ENCODE data around the gene ZNF786.
A peak's percentile ranks its signal among the peaks of the same experiment; 100 is the strongest.
"Not testable (repeated sequence)": the region's sequence is repeated elsewhere in the genome, so short reads cannot be mapped to it uniquely, and the experiment has no call there.

ZNF786 gene

GRCh38 chr7:149077594-149077993 lies 12.9 kb downstream of the ZNF786 start:
- no peak for DNase-seq

- DNase-seq, result no peak
Observed at GRCh38 chr7:149075286-149075685, 15.2 kb downstream of the ZNF786 start.

DNA sequence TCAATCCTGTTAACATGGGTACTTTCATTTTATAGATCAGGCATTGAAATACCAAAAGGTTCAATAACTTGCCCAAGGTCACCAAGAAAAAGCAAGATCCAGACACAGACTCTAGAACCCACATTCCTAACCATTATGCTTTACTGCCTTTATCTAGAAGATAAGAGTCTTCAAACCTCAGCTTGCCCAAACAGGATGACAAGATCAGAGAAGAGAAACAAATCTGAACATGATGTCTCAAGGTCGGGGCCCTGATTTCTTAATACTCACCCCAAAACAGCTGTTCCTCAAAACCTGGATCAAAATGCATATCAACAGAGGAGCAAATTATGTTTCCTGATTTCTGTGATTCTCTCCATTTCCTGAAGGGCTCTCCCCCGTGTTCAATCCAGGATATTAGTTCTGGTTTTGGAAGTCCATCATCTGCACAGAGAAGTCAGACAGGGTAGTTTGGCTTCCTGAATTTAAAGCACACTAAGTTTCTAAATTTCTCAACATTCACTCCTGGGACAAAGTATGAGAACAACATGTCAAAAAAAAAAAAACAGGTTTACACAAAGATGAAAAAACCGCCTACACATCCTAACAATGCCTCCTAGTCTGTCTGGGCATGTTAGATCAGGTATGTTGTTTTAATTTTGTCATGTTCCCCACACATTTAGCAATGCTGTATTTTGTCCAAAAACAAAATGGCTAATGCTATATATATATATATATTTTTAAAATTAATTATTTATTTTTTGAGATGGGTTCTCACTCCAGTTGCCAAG lies 16.2 kb downstream of the ZNF786 start:
- DNase-seq, result no peak

GRCh38 chr7:149072438-149072775 lies 18.1 kb downstream of the ZNF786 start:
- DNase-seq, result no peak

DNA sequence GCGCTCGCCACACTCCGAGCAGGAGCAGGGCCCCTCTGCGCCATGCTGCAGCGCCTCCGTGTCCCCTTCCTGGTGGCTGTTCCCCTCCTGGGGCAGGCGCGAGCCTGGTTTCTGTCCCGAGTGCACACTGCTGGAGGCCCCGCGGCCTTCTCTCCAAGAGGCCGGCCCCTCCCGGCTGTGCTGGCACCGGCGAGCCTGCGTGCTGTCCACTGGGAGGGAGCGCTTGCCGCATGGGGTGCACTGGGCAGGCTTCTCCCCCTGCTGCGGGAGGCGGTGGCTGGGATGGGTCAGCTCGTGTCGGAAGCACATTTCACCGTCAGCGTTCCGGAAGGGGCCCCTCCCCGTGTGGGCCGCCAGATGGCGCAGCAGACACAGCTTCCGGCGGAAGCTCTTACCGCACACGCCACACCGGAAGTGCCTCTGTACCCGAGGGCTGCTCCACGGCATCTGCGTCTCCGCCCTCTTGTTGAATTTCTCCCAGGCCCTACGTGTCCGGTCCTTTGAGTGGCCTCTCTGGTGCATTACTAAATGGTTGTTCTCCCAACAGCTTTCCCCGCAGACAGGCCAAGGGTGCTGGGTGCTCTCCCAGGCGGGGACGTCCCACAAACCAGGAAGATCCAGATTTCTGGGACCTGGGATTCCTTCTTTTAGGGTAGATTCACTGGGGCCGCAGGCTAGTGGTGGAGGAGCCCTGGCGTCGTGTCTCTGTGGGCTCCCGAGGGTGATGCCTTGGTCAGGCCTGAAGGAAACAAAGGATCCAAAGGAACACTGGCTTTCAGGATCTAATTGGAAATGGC lies 18.7 kb downstream of the ZNF786 start:
- peak; percentile 10 for DNase-seq

GRCh38 chr7:149071182-149071635 lies 19.3 kb downstream of the ZNF786 start:
- DNase-seq, result no peak

- DNase-seq, result no peak
Observed at GRCh38 chr7:149070372-149071125, 20.0 kb downstream of the ZNF786 start.

GRCh38 chr7:149067869-149068268 lies 22.6 kb downstream of the ZNF786 start:
- no peak for DNase-seq

- DNase-seq, result no peak
Observed at GRCh38 chr7:149063476-149063875, 27.0 kb downstream of the ZNF786 start.

- DNase-seq, result not testable (repeated sequence)
Observed at GRCh38 chr7:149062217-149062899, 28.2 kb downstream of the ZNF786 start.

GRCh38 chr7:149060156-149060555 lies 30.4 kb downstream of the ZNF786 start:
- DNase-seq, result no peak

- DNase-seq, result no peak
Observed at GRCh38 chr7:149053885-149054284, 36.6 kb downstream of the ZNF786 start.

GRCh38 chr7:149053384-149053783 lies 37.1 kb downstream of the ZNF786 start:
- no peak for DNase-seq

DNA sequence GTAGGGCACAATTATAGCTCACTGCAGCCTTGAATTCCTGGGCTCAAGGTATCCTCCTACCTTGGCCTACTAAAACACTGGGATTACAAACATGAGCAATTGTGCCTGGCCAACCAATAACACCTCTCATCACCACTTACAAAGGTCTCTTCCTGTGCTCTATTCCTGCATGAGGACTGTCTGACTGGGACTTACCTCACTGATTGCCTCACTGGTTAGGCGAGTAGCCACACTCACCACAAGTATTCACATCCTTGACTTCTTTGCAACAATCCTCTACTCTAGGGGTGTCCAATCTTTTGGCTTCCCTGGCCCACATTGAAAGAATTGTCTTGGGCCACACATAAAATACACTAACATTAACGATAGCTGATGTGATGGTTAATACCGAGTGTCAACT lies 39.6 kb downstream of the ZNF786 start:
- no peak for DNase-seq

DNA sequence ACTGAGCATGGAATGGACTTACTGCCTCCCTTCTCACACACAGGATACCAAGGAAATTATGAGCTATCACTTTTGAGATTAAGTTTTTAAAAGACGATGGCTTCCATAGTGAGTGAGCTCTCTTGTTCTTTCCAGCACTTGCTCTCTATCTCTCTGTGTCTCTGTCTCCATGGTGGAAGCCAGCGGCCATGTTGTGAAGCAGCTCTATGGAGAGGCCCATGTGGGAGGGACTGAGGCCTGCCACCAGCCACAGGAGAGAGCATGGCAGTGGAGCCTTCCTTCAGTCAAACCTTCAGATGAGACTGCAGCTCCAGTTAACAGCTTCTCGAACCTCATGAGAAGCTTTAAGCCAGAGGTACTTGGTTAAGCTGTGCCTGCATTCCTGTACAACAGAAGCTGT lies 41.7 kb downstream of the ZNF786 start:
- no peak for DNase-seq

- no peak for DNase-seq
Observed at GRCh38 chr7:149046416-149046815, 44.1 kb downstream of the ZNF786 start.

DNA sequence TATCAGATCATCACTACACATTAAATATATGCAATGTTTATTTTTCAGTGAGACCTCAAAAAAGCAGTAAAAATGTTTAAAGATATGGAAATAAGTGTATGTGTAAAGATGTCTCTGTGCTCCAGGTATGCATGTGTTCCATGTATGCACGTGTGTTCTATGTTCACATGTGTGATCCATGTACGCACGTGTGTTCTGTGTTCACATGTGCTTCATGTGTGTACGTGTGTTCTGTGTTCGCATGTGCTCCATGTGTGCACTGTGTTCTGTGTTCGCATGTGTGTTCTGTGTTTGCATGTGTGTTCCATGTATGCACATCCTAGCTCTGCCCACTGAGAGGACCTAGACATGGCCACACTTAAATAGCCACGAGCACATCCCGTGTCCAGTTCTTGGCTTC lies 46.6 kb downstream of the ZNF786 start:
- DNase-seq, result no peak

DNA sequence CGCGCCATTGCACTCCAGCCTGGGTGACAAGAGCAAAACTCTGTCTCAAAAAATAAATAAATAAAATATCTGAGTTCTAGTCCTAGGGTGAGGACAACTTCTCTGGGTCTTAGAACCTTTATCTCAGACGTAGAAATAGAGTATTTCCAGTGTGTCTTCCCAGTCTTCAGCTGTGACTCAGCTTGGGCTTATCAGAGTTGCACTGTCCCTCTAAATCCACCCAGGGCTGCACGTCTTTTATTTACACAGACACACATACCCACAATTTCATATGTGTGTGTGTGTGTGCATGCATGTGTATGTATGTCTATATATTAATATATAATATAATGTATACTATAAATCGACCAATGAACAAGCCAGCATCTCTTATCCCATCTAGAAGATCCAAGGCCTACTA lies 49.2 kb downstream of the ZNF786 start:
- no peak for DNase-seq

DNA sequence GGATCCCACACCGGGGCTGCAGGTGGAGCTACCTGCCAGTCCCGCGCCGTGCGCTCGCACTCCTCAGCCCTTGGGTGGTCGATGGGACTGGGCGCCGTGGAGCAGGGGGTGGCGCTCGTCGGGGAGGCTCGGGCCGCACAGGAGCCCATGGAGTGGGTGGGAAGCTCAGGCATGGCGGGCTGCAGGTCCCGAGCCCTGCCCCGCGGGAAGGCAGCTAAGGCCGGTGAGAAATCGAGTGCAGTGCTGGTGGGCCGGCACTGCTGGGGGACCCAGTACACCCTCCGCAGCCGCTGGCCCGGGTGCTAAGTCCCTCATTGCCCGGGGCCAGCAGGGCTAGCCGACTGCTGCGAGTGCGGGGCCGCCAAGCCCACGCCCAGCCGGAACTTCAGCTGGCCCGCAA lies 51.9 kb downstream of the ZNF786 start:
- not testable (repeated sequence) for DNase-seq

- no peak for DNase-seq
Observed at GRCh38 chr7:149036676-149037075, 53.8 kb downstream of the ZNF786 start.

- no peak for DNase-seq
Observed at GRCh38 chr7:149031353-149031910, 59.1 kb downstream of the ZNF786 start.

GRCh38 chr7:149030439-149030838 lies 60.1 kb downstream of the ZNF786 start:
- not testable (repeated sequence) for DNase-seq

Data from fibroblast of skin of abdomen (primary cell).